HEK293 (cell line): ENCODE measurements around the gene KIF25.

ENCODE experiments used
- KLF16 ChIP-seq: fragments of 450-650 bp; formaldehyde crosslinking; IDR thresholded peaks from 2 replicates; pipeline ENCODE4 v1.5.1; 2017; ENCODE audit warnings: missing biosample characterization, missing genetic modification characterization
- ZNF140 ChIP-seq: fragments of 450-650 bp; formaldehyde crosslinking; IDR thresholded peaks from 2 replicates; pipeline ENCODE4 v1.5.1; 2016; ENCODE audit warnings: missing biosample characterization, missing genetic modification characterization

- TF ChIP-seq KLF16 = no peak
- TF ChIP-seq ZNF140 (tag by site-specific recombination) = no peak
These were observed 46.5 kb downstream of the KIF25 start for GRCh38 chr6:168043848-168044415.
